ENCODE measurements around the gene TSPAN7.

TSPAN7 gene

GRCh38 chrX:38595801-38596200 is 34.5 kb downstream of the TSPAN7 start:
- no peak for DNase-seq

GRCh38 chrX:38596939-38597338 is 35.6 kb downstream of the TSPAN7 start:
- DNase-seq, result no peak

- no peak for DNase-seq
Observed at GRCh38 chrX:38599796-38600755, 38.7 kb downstream of the TSPAN7 start.

GRCh38 chrX:38601866-38602265 is 40.5 kb downstream of the TSPAN7 start:
- no peak for DNase-seq

DNA sequence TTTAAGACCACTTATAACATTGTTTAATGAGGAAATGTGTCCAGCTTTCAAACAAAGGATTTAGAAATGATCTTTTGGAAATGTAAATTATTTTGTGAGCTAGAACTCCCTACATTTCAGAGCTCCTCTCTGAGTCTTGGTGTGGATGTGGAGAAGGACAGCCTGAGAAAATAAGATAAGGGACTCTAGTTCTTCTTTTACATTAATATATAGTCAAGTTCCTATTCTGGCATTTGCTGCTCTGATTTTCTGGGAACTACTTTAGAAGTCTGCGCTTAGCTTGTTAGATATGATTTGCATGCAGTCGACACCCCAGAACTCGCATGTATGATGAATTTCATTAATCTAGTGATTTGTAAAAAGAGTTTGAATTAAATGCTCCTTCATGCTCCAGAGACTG is 45.5 kb downstream of the TSPAN7 start:
- DNase-seq, result no peak

- no peak for DNase-seq
Observed at GRCh38 chrX:38607976-38608375, 46.6 kb downstream of the TSPAN7 start.

- no peak for DNase-seq
Observed at GRCh38 chrX:38610849-38611248, 49.5 kb downstream of the TSPAN7 start.

DNA sequence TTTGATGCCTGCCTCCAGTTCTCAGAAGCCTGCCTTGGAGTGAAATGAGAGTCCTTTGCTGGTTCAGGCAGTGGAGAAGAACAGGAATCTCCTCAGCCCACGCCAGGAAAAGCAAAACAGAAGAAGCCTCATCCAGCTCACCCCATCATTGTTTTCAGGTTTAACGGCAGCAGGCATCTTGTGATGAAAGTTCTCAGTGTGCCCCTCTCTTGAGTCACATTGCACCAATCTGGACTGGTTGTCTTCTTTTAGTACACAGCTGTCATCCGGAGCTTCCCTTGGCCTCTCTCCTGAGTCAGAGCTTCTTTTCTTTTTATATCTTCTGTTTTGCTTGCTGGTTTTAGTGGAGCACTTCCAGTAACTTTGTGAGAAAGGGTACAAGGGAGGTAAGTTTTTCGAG is 50.9 kb downstream of the TSPAN7 start:
- no peak for DNase-seq

DNA sequence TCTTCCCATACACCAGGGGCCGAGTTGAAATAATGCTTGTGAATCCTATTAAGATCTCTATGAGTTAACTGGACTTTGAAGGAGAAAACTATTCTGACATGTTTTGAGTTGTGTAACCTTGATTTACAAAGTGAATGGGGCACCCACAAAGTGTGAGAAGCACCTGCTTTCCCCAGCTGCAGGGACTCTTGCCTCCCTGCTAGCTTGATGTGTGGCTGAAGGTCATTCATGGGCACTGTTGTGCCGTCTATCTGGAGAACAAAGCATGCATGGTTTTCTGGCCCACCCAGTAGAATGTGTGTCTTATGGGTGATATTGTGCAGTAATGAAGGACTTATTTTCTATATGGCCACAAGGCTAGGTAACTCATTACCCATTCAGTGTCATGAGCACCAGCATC is 53.1 kb downstream of the TSPAN7 start:
- no peak for DNase-seq

DNA sequence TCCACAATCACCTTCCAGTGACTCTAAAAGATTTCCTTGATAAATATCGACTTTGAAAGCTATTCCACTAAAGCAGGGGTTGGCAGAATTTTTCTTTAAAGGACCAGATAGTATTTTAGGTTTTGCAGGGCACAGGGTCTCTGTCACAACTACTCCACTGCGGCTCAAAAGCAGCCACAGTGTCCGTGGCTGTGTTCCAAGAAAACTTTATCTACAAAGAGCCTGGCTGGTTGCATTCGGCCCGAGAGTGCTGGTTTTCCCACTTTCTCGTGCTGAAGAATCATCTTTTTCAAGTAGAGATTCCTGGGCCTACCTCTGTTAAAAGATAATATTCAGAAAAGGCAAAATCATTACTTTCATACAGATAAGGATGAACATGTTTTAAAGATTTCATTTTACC is 55.6 kb downstream of the TSPAN7 start:
- no peak for DNase-seq

DNA sequence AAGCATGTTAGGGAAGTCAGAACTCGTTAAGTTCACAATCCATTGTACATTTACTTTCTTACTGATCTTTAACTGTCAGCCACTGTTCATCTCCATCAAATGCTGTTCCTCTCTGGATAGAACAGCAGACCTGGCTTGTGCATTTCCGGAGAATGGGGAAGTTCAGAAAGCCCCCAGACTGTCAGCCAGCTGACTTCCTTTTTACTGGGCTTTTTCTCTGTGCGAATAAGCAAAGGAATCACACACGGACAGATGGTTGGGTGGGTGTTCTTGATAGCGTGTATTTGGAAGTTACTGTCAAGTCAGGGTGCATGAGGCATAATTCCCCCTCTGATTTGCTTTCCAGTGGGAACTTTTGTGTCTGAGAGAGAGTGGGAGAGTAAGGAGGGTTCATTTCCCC is 56.8 kb downstream of the TSPAN7 start:
- no peak for DNase-seq

DNA sequence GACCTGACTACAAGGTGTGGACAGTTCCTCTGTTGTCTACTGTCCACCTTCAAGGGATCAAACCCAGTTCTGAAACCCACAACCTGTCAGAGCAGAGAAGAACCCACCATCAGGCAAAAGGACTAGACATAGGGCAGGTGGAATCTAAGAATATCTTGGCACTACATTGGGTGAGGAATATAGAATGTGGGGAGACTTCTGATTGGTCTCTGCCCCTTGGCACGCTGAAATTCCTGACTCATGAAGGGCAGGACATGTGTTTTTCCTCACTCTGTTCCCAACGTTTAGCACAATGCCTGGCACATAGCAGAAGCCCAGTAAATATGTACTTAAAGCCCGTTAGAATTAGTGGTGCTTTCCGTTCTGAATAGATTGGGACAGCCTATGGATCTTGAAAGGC is 59.3 kb downstream of the TSPAN7 start:
- DNase-seq, result no peak

- no peak for DNase-seq
Observed at GRCh38 chrX:38626296-38626695, 65.0 kb downstream of the TSPAN7 start.

DNA sequence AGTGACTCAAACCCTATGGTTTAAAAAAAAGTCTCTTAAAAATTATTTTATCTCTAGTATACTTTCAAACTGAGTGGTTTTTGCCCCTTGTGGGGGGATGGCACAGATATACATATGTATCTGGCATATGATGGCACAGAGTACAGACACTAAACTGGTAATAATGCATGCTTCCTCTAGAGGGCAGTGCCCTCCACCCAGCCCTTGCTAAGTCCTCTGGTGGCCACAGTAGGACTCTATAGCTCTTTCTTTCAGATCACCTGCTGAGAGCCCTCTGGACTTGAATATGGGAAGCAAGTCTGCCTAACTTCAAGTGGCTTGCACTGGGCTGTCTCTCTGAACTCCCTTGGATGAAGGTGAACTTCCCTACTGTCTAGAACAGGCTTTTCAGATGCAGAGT is 66.3 kb downstream of the TSPAN7 start:
- DNase-seq, result peak in 1 of 2 experiments; percentile 1

- DNase-seq, result no peak
Observed at GRCh38 chrX:38628587-38628986, 67.2 kb downstream of the TSPAN7 start.

DNA sequence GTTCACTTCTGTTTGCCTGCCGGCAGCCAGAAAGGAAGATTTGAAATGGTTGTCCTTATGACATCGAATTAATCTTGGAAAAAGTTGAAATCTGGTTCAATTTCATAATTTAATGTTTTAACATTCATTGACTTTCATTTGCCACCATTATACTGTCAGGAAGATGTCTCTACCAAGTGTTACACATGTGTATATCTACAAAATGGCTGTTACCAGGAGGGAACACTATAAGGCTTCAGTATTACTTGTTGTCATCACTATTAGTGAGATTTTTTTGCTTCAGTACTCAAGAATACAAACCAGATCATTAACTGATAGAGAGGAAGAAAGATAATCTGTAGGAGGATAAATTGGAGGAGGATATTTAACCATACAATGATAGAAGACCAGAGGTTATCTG is 71.2 kb downstream of the TSPAN7 start:
- no peak for DNase-seq

DNA sequence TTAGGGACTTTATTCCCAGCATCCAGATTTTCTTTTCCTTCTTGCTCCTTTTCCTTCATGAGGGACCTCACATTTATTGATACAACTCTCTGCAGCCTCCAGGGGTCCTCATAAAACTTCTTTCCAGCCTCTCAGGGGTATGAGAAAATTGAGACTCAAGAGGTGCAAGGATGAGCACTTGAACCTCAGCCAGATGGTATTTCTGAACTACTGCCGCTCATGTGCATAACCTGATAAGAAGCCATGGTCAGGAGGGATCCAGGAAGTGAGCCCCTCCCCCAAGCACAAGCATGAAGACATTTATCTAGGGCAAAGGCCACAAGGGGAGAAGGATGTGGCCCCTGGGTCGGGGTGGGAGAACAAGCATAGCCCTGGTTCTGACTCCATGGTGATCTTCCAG is 73.3 kb downstream of the TSPAN7 start:
- no peak for DNase-seq

- DNase-seq, result no peak
Observed at GRCh38 chrX:38636949-38637819, 75.8 kb downstream of the TSPAN7 start.

DNA sequence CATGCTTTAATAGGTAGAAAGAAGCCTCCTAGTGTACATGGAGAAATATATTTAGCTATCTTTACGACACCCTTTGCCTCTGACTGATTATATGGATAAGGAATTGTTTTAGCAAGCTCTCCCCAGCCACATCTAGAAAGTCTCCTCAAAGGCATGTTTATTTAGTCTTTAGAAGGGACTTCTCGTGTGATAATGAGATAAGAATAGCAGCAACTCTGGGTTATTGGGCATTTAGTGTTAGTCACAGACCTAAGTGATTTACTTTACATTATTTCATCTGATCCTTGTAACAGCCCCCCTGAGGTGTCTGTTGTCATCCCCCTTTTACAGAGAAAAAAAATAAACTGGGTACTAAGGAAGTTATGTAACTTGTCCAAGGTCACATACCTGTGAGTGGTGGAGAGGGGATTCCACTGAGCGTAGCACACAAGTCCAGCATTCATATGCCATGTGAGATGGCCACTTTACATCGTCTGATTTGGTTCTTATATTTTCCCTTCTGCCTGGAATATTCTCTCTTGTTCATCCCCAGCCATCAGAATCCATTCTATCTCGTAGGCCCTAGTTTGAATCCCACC is 77.7 kb downstream of the TSPAN7 start:
- DNase-seq, result no peak

- no peak for DNase-seq
Observed at GRCh38 chrX:38639730-38640129, 78.4 kb downstream of the TSPAN7 start.

DNA sequence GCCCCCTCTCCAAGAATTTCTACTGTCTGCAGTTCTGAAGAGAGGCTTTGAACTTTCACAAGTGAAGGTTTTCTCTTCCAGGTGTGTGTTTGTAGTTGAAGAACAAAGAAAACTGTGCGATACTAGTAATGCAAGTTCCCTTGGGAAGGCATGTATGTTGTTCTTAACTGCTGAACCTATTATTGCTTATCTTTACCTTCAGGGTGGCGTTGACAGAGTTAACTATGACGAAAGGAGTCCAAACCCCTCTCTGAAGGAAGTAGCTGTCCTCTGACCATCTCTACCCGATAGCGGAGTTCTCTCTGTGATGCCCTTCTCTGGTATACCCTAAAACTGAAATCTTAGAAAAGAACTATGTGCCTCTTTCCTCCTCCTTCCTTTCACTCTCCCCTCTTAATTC is 79.9 kb downstream of the TSPAN7 start:
- DNase-seq, result no peak

GRCh38 chrX:38643903-38644302 is 82.6 kb downstream of the TSPAN7 start:
- no peak for DNase-seq

GRCh38 chrX:38646129-38646528 is 84.8 kb downstream of the TSPAN7 start:
- no peak for DNase-seq

DNA sequence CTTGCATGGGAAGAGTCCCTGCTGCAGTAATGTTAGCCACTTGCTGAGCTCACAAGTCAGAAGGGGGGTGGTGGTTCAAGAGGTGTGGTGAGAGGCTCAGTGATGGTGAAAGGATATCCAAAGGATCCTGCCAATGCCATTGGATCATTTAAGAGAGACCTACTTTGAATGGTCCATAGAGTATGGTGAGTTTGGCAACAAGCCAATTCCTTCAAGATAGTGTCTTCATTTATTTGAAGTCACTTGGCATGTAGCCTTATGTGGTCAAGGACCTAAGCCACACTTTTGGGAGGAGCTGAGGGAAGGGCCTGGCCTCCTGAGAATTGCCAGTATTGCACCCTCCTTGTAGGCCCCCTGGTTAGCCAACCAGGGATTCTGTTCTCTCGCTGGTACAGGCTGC is 87.9 kb downstream of the TSPAN7 start:
- no peak for DNase-seq

Data from stimulated activated CD4-positive, alpha-beta T cell treated with anti-CD3 and anti-CD28 coated beads, Interleukin-4, amount 100 ng/mL, for 4 hours (primary cell).